Naive B cell (primary cell): ENCODE results near the gene CDKAL1. TPM values are rescaled to one million over a fixed set of nuclear protein-coding genes. Genes with fewer than 3 reads are reported as not detected.

Source experiments
- ATAC-seq, 2 donors: fragments of 150-1000 bp; cut with Tn5 transposase; 2 replicates each; pipeline ENCODE4 v1.10.0; 2021; ENCODE audit warnings: low read depth in 2 of 2, mild to moderate bottlenecking in 2 of 2, moderate library complexity in 2 of 2
- DNase-seq: peaks from one replicate; pipeline ENCODE4 v3.0.0; 2022
- H3K27ac Mint-ChIP-seq, 6 donors: one replicate each; pipeline ENCODE4 v1.8.0; 2020 to 2022; ENCODE audit warnings: mild to moderate bottlenecking in 6 of 6, mixed read lengths in 6 of 6, moderate library complexity in 5 of 6, inconsistent platforms in 2 of 6
- H3K27me3 Mint-ChIP-seq, 3 donors: one replicate each; pipeline ENCODE4 v1.8.0; 2021 to 2022; ENCODE audit warnings: mixed read lengths in 3 of 3, mild to moderate bottlenecking in 1 of 3
- H3K36me3 Mint-ChIP-seq, 2 donors: one replicate each; pipeline ENCODE4 v1.8.0; 2020 to 2022; ENCODE audit warnings: mixed read lengths in 2 of 2, inconsistent platforms in 1 of 2, mild to moderate bottlenecking in 1 of 2
- H3K4me1 Mint-ChIP-seq, 3 donors: one replicate each; pipeline ENCODE4 v1.8.0; 2020 to 2022; ENCODE audit warnings: mixed read lengths in 3 of 3, inconsistent platforms in 1 of 3, mild to moderate bottlenecking in 1 of 3, moderate library complexity in 1 of 3
- H3K4me3 Mint-ChIP-seq, 8 donors: one replicate each; pipeline ENCODE4 v1.8.0; 2020 to 2022; ENCODE audit warnings: mild to moderate bottlenecking in 8 of 8, mixed read lengths in 8 of 8, moderate library complexity in 8 of 8, inconsistent platforms in 2 of 8
- H3K9me3 Mint-ChIP-seq, 7 donors: one replicate each; pipeline ENCODE4 v1.8.0; 2020 to 2022; ENCODE audit warnings: mixed read lengths in 7 of 7, mild to moderate bottlenecking in 5 of 7, inconsistent platforms in 2 of 7, moderate library complexity in 1 of 7
- polyA plus RNA-seq, 6 donors: library from polyadenylated mRNA; unstranded; fragments of 300-500 nt; fragmentation: Illumina TruSeq; gene quantifications; one replicate each; pipeline ENCODE4 v1.2.3, GENCODE V29; 2021; ENCODE audit warnings: low read depth in 6 of 6

CDKAL1 gene
- polyA plus RNA-seq, 6 donors from 2014 or later = 27.0 to 40.2 (median 33.6) TPM

DNA sequence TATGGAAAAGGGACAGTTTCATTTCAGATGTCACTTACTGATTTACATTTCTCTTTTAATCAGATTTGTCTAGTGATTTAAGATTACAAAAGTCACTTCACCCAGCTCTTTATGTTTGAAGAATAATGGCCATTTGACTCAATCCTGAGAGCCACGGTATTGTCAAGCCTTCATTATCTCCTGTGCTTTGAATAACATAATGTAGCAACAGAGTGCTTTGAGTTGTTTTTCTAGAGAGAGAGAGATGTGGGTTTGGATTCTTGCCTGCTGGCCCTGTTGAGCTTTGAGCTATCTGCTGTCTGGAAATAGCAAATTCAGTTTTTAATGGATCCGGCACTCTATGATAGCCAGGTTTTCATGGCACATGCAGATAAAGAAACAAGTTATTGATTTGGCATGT lies 580.9 kb downstream of the CDKAL1 start:
- Mint-ChIP-seq H3K9me3 (peaks cover 0 to 2% (median 0%) of the 10 kb centered on the region in 7 donors), H3K27ac (no peak overlapping the region), H3K4me1 (peaks cover 11 to 33% (median 28%) of the 10 kb centered on the region in 3 donors), H3K4me3 (no peak overlapping the region), H3K27me3 (no peaks in the 10 kb centered on the region), H3K36me3 (no peaks in the 10 kb centered on the region)
- ATAC-seq (no peak), DNase-seq (no peak)

DNA sequence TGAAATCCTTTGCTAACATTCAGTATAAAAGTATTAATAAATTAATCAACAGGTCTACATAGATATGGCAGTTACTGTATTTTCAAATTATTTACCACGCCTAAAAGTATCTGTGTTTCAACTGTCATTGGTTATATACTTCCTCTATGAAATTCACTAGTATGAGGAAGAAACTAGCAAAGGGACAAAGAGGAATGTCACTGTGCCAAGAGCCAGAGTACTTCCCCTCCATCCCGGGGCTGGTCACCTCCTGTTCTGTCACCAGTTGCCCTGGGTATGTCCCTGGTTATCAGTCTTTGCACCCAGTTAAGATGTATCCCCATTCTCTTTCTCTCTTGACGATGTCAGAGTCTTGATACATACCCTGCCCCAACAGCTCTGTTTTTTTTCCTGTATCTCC lies 582.5 kb downstream of the CDKAL1 start:
- ATAC-seq (no peak), DNase-seq (no peak)
- H3K4me1 Mint-ChIP-seq = peaks cover 4 to 21% (median 11%) of the 10 kb centered on the region in 3 donors
- H3K27me3 Mint-ChIP-seq = no peaks in the 10 kb centered on the region
- H3K27ac Mint-ChIP-seq = peak overlapping the region in 1 of 6 donors; percentile 1
- H3K4me3 Mint-ChIP-seq = peak overlapping the region in 1 of 8 donors; percentile 31
- peaks cover 0 to 2% (median 0%) of the 10 kb centered on the region in 7 donors for H3K9me3 Mint-ChIP-seq
- no peaks in the 10 kb centered on the region for H3K36me3 Mint-ChIP-seq

DNA sequence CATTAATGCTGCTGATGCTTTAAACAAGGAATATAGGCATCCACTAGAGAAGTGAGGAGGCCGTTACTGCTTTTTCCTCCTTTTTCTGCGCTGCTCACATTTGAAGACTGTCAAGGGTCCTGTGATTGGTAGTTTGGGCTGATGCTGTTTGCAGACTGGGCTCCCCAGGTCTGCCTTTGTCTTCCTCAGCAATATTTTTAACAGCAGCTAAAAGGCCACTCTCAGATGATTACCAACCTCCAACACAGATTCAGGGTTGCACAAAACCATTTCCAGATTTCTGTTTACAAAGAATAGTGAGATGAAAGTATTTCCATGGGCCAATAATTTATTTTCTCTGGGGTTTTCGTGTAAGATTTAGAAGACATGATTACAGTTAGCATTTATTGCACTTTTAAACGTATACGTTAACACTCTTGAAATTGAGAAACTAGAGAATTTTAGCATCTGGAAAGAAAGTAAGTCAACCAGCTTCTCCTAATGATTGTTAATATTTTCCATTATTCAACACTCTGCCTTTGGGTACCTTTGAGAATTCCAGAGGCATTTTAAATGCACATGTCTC lies 584.0 kb downstream of the CDKAL1 start:
- no peak for DNase-seq
- ATAC-seq = no peak

DNA sequence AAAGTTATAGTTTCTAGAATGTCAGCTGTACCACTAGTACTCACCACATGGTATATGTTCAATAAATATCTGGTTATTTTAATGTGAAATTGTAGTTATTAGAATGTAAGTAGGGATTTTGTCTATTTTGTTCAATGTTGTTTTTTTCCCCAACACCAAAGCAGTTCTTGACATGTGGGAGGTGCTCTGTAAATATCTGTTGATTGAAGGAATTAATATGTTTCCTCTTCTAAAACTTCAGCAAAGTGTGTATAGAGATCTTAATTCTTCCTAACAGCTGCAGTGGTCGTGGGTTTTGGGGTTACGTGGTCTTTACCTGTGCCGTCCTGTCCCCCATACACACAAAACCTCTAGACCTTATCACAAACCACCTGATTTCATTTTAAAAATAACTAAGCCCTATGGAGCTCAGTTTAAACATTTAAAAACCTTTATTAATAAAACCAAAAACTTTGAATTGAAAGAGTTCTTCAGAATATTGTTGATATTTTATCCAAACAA lies 587.4 kb downstream of the CDKAL1 start:
- no peak for ATAC-seq

More for the DNA sequence above, 584.0 kb downstream of the CDKAL1 start:
- Mint-ChIP-seq H3K4me3 (no peak overlapping the region), H3K4me1 (peaks cover 0 to 15% (median 8%) of the 10 kb centered on the region in 3 donors), H3K27ac (no peak overlapping the region), H3K36me3 (no peaks in the 10 kb centered on the region), H3K27me3 (no peaks in the 10 kb centered on the region), H3K9me3 (peaks cover 0 to 2% (median 0%) of the 10 kb centered on the region in 7 donors)

DNA sequence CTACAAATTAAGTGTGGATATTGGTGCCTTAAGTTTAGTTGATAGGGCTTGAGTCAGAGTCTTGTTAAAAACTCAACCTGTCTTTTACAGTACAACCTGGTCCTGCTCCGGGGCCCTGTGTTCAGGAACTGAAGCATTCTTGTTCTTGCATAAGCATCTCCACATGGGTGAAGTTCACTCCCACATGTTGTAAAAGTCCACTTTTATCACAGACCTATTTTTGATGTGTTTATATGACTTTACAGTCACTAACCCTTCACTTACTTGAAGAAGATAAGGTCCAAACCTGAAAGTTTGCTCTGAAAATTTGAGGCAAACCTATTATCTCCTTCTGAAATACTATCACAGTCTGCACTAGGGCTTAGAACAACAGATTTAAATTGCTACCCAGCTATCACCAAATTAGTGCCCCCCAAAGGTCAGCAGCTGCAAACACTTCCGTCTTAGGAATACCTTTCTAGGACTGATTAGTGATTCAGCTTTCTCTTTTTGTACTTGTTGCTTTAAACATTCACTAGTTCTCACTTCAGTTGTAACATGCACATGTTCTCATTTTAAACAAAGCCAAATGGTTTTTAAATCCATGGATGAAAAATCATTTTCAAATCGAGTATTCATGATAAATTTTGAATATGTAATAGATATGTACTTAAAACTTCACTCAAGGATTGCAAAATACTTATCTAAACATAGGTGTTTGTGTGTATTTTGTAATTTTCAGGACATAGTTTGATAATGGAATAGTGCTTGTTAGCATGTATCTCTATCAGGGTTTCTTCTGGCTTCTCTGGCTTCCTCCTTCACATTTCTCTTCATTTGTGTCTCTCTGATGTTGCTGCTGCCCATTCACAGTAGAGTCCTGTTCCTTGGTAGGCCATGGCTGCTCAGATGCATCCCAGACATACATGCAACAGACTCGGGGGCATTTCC lies 589.5 kb downstream of the CDKAL1 start:
- peaks cover 3 to 10% (median 8%) of the 10 kb centered on the region in 3 donors for H3K4me1 Mint-ChIP-seq
- no peaks in the 10 kb centered on the region for H3K27me3 Mint-ChIP-seq
- H3K36me3 Mint-ChIP-seq = peaks cover 0 to 21% of the 10 kb centered on the region in 2 donors
- DNase-seq = no peak
- H3K9me3 Mint-ChIP-seq = peaks cover 0 to 8% (median 0%) of the 10 kb centered on the region in 7 donors
- peak overlapping the region in 1 of 6 donors; percentile 49 for H3K27ac Mint-ChIP-seq
- ATAC-seq = no peak
- H3K4me3 Mint-ChIP-seq = no peak overlapping the region

More for the DNA sequence above, 587.4 kb downstream of the CDKAL1 start:
- Mint-ChIP-seq H3K4me1 (peaks cover 7 to 11% (median 8%) of the 10 kb centered on the region in 3 donors), H3K9me3 (peaks cover 0 to 8% (median 0%) of the 10 kb centered on the region in 7 donors), H3K27ac (peak overlapping the region in 3 of 6 donors; percentile 49 to 53 (median 50)), H3K4me3 (no peak overlapping the region), H3K36me3 (peaks cover 0 to 21% of the 10 kb centered on the region in 2 donors), H3K27me3 (no peaks in the 10 kb centered on the region)
- DNase-seq = no peak

DNA sequence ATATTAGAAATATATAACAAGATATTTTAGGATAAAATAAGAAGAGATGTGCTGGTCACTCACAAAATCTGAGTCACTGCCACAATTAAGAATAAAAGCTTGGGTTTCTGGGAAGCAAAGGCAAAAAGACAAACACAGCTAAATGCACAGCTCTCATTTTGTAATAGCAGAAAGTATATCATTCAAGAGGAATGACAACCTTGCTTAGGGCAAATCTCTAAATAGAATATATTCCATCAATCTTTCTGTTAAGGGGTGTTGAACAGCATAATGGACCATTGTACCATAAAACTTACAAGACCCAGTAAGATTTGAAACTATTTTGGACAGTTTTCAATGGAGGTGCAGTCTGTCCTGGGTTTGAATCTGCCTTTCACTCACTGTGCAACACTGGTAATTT lies 594.3 kb downstream of the CDKAL1 start:
- Mint-ChIP-seq H3K4me1 (peaks cover 5 to 22% (median 8%) of the 10 kb centered on the region in 3 donors), H3K4me3 (no peak overlapping the region), H3K27ac (no peak overlapping the region), H3K36me3 (peaks cover 0 to 21% of the 10 kb centered on the region in 2 donors), H3K9me3 (peaks cover 0 to 8% (median 0%) of the 10 kb centered on the region in 7 donors), H3K27me3 (no peaks in the 10 kb centered on the region)
- ATAC-seq (no peak), DNase-seq (no peak)

DNA sequence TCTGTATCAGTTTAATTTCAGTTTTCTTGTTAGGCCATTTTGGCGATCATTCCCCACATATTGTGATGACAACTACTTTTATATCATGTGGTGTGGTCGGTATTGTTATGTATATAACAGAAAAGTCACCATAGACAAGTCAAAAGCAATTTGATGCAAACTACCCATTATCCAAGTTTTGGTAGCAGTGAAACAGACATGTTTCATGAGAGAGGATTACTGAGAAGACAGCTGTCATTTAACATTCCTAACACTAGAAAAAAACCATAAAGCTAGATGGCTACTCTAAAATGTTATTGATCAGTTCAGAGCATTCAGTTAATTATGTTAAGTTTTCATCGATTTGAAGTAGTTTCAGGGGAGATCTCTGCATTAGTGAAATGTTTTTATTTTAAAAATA lies 597.1 kb downstream of the CDKAL1 start:
- ATAC-seq = no peak
- no peaks in the 10 kb centered on the region for H3K9me3 Mint-ChIP-seq
- H3K4me3 Mint-ChIP-seq = no peak overlapping the region
- H3K27ac Mint-ChIP-seq = peak overlapping the region in 3 of 6 donors; percentile 8 to 30 (median 22)
- H3K27me3 Mint-ChIP-seq = no peaks in the 10 kb centered on the region
- no peak for DNase-seq
- peaks cover 0 to 25% (median 3%) of the 10 kb centered on the region in 3 donors for H3K4me1 Mint-ChIP-seq
- peaks cover 0 to 5% of the 10 kb centered on the region in 2 donors for H3K36me3 Mint-ChIP-seq

DNA sequence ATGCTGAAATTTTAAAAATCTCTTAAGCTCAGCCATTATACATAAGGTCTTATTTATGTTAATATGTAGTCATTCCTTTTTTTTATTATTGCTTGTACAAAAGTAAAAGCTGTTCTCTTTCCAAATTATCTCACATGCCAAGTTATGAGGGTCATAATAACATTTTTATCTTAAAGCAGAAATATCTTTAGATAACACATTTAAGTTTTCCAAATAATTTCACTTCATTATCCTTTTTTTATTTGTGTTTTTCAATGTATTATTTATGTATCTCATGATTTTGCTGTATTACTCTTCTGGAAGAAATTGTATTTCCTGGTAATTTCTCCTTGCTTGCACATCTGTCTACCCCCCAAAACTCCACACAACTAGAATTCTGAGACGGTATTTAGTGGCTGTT lies 598.2 kb downstream of the CDKAL1 start:
- Mint-ChIP-seq H3K27ac (no peak overlapping the region), H3K4me3 (peak overlapping the region in 1 of 8 donors; percentile 30), H3K27me3 (no peaks in the 10 kb centered on the region), H3K9me3 (no peaks in the 10 kb centered on the region), H3K36me3 (peaks cover 0 to 5% of the 10 kb centered on the region in 2 donors), H3K4me1 (peaks cover 0 to 25% (median 0%) of the 10 kb centered on the region in 3 donors)
- no peak for ATAC-seq
- DNase-seq = no peak

DNA sequence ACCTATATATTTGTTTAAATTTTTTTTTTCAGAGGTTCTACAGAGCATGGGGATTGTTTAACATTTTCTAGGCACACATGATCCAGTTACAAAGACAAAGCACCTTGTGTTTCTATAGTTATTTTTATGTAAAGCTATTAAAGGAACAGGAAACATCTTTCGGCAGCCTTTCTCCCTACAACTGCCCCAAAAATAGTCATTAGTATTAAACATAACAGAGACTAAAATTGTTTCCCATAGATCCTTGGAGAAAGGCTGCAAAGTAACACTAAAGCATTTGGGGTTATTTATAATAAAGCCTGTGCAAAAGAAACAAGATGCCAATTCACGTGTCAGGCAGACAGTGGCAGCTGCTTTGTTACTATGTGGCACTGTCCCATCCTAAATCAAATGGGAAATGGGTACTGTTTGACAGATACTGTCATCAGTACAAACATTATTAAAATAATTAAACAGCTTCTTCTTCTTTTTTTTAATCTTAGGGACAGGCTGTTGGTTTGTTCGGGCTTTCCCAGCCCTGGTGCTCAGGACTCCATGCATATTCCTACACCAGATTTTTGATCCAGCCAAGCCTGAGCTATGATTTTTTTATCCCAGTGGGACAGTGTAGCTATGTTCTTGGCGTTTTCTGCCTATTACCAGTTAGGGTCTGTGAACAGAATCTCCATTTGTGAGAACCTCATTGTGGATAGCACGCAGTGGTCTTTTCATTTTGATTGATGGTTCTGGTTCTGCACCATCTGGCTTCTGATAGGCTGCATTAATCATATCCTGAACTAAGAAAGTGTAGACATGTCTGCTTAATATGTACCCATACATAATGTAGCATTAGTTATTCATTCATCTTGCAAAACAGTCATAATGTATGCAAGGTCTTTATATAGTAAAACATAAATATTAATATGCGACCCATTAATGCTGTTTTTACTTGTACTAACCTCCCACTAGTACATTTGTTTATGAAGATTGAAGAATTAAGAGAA lies 598.9 kb downstream of the CDKAL1 start:
- no peak for DNase-seq
- H3K4me3 Mint-ChIP-seq = no peak overlapping the region

DNA sequence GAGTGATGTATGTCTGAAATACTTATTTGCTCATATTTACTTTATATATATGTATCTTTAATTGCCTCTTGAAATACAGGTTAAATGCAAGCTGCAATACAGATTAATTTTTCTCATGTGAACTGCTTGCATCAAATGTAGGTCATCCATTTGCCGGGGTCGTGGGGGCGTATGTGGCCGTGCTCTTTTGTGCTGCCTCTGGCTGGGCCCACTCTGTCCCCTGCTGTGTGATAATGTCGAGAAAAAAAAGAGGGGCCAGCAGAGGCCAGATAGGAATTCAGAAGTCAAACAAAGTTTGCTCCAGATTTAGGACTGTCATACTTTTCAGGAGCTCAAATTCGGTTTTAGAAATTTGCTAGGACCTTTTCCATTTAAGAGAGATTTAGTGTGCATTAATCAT lies 599.6 kb downstream of the CDKAL1 start:
- peaks cover 0 to 10% of the 10 kb centered on the region in 2 donors for H3K36me3 Mint-ChIP-seq
- H3K27ac Mint-ChIP-seq = no peak overlapping the region
- no peak for DNase-seq
- no peaks in the 10 kb centered on the region for H3K27me3 Mint-ChIP-seq
- no peaks in the 10 kb centered on the region for H3K9me3 Mint-ChIP-seq
- no peak for ATAC-seq
- H3K4me3 Mint-ChIP-seq = no peak overlapping the region
- H3K4me1 Mint-ChIP-seq = peaks cover 0 to 25% (median 0%) of the 10 kb centered on the region in 3 donors

More for the DNA sequence above, 598.9 kb downstream of the CDKAL1 start:
- ATAC-seq = no peak
- Mint-ChIP-seq H3K27ac (no peak overlapping the region), H3K4me1 (peaks cover 0 to 25% (median 0%) of the 10 kb centered on the region in 3 donors), H3K36me3 (peaks cover 0 to 5% of the 10 kb centered on the region in 2 donors), H3K9me3 (no peaks in the 10 kb centered on the region), H3K27me3 (no peaks in the 10 kb centered on the region)

DNA sequence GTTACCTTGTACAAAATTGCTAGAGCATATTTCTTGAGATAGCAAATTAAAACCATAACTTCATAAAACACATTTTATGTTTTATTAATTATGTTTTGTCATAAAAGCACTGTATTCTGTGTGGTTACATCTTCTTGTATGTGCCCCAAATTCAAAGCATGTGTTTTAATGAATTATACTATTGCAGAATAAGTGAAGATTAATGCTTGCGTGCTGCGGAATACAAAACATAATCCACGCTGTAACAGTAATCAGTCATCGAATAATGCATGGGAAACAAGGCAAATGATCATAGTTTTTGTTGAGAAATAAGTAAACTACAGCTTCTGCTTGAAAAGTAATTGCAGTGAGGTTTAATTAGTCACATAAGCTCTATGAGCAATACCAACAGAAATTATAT lies 600.1 kb downstream of the CDKAL1 start:
- no peak for ATAC-seq
- Mint-ChIP-seq H3K4me1 (peaks cover 0 to 25% (median 0%) of the 10 kb centered on the region in 3 donors), H3K27ac (peak overlapping the region in 2 of 6 donors; percentile 22 to 30), H3K9me3 (no peaks in the 10 kb centered on the region), H3K27me3 (no peaks in the 10 kb centered on the region), H3K4me3 (no peak overlapping the region), H3K36me3 (peaks cover 0 to 13% of the 10 kb centered on the region in 2 donors)
- no peak for DNase-seq

DNA sequence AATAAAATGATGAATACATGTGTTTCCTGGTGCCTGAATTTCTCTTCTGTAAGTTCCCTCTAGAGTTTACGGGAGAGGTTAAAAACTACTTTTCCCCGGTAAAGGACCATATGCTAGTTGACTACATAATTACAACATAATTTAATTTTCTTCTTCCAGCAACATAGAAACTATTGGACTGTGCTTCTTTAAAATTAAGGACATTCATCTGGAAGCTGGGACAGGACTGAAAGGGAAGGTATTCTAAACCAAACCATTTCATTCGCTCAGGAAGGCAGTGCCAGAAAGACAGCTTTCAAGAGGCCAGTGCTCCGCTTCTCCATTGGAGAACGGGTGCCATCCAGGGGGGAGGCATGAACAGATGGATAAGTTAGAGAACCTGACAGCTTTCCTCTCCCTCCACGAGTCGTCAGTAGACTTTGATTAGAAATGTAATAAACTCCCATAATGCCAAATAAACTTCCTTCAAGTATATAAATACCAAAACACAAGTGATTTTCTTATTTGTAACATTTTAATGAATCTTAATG lies 601.3 kb downstream of the CDKAL1 start:
- no peak overlapping the region for H3K27ac Mint-ChIP-seq
- peaks cover 0 to 5% (median 0%) of the 10 kb centered on the region in 7 donors for H3K9me3 Mint-ChIP-seq
- H3K36me3 Mint-ChIP-seq = peaks cover 2 to 14% of the 10 kb centered on the region in 2 donors
- DNase-seq (no peak), ATAC-seq (no peak)
- H3K4me1 Mint-ChIP-seq = peaks cover 0 to 19% (median 0%) of the 10 kb centered on the region in 3 donors
- H3K4me3 Mint-ChIP-seq = no peak overlapping the region
- no peaks in the 10 kb centered on the region for H3K27me3 Mint-ChIP-seq
